Gastroesophageal sphincter (tissue), 4 donors: Measurements from ENCODE around the gene CNBP. TPM values are rescaled to one million over a fixed set of nuclear protein-coding genes. Genes with fewer than 3 reads are reported as not detected.

ENCODE experiments used
- ATAC-seq: fragments of 150-250 bp; one replicate; pipeline ENCODE4 v1.9.1; 2016; ENCODE audit warnings: mild to moderate bottlenecking, moderate library complexity
- H3K27ac ChIP-seq, 4 donors: fragments of 200-600 bp; sonication (generic) in 3 of 4; 1 replicate in 3 of 4; 2 replicates in 1 of 4; pipeline ENCODE4 v1.5.1; 2016 to 2019
- H3K27me3 ChIP-seq: fragments of 200-600 bp; sonication (generic); one replicate; pipeline ENCODE4 v1.5.1; 2019
- H3K36me3 ChIP-seq, 2 donors: fragments of 200-600 bp; sonication (generic); one replicate each; pipeline ENCODE4 v1.5.1; 2019; ENCODE audit warnings: control low read depth in 1 of 2
- H3K4me1 ChIP-seq, 3 donors: fragments of 200-600 bp; sonication (generic); 1 replicate in 2 of 3; 2 replicates in 1 of 3; pipeline ENCODE4 v1.5.1; 2016 to 2019; ENCODE audit warnings: control low read depth in 2 of 3
- H3K4me3 ChIP-seq, 2 donors: fragments of 200-600 bp; sonication (generic); one replicate each; pipeline ENCODE4 v1.5.1; 2019; ENCODE audit warnings: mild to moderate bottlenecking in 1 of 2, moderate library complexity in 1 of 2
- H3K9me3 ChIP-seq, 3 donors: fragments of 200-600 bp; sonication (generic); one replicate each; pipeline ENCODE4 v1.5.1; 2017 to 2019; ENCODE audit warnings: control low read depth in 2 of 3
- EP300 ChIP-seq: sonication (generic); formaldehyde crosslinking; IDR thresholded peaks from one replicate; pipeline ENCODE4 v1.6.1; 2017; ENCODE audit warnings: antibody characterized with exemption, mild to moderate bottlenecking
- POLR2A ChIP-seq, 2 donors: fragments of 450-650 bp; IDR thresholded peaks; one replicate each; pipeline ENCODE4 v1.6.1; 2017; ENCODE audit warnings: antibody characterized with exemption in 2 of 2, mild to moderate bottlenecking in 2 of 2, moderate library complexity in 1 of 2
- POLR2AphosphoS5 ChIP-seq: sonication (generic); formaldehyde crosslinking; IDR thresholded peaks from one replicate; pipeline ENCODE4 v1.6.1; 2017; ENCODE audit warnings: antibody characterized with exemption
- WGBS, 2 donors: methylation state at CpG; one replicate each; pipeline ENCODE4 v1.1.5; 2018; ENCODE audit warnings: low coverage in 1 of 2; 5-methylcytosine and 5-hydroxymethylcytosine counted together
- total RNA-seq, 4 donors: library from RNA; depleted of rRNA; stranded (reverse); fragments of >200 nt; gene quantifications; one replicate each; pipeline ENCODE4 v1.1.0, GENCODE V29; 2016
- TF ChIP-seq, protein P1 (sequence below), 4 experiments: fragments of 200-600 bp in 2 of 4; fragments of 450-650 bp in 2 of 4; sonication (generic) in 1 of 4; IDR thresholded peaks; one replicate each; pipeline ENCODE4 v1.5.1; 2017 to 2019; ENCODE audit warnings: antibody characterized with exemption in 4 of 4, mild to moderate bottlenecking in 2 of 4, moderate library complexity in 2 of 4

CNBP gene
- total RNA-seq, 4 donors from 2014 or later = 420 to 667 (median 590) TPM

DNA sequence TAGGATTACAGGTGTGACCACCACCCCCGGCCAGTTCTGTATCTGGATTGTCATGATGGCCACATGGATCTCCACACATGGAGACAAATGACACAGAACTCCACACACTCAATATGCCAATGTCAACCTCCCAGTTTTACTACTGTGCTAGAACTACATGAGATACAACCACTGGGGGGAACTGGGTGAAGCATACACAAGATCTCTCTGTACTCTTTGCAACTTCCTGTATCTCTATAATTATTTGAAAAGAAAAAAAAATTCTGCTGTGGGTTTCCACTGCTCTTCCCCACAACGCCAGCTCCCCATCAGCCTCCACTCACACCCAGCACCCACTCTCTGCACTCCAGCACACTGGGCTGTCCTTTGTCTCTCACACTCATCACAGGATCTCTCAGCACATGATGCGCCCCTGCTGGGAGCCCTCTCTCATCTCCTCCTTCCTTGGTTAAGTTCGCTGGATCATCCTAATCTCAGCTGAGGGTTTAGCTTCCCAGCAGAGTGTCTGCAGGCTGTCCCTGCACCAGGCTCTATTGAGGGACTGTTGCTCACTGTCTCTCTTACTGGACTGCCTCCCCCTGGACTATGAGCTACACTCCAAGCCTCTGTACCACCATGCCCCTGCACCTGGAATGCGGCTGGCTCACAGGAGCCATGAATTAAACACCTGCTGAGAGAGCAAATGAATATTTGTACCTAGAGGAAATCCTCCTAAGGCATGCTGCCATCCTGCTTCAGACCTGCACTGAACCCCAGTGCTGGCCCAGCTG is 51.4 kb downstream of the CNBP start:
- Histone ChIP-seq H3K9me3 (no peaks in the 10 kb centered on the region), H3K27ac (no peak overlapping the region), H3K36me3 (peaks cover 0 to 100% of the 10 kb centered on the region in 2 donors), H3K4me3 (no peak overlapping the region), H3K4me1 (no peaks in the 10 kb centered on the region), H3K27me3 (no peaks in the 10 kb centered on the region)
- WGBS, 2 donors = 75 to 84% methylated on average over 2 to 5 of the region's 5 CpGs
- no peak for TF ChIP-seq POLR2AphosphoS5
- TF ChIP-seq, protein P1, sequence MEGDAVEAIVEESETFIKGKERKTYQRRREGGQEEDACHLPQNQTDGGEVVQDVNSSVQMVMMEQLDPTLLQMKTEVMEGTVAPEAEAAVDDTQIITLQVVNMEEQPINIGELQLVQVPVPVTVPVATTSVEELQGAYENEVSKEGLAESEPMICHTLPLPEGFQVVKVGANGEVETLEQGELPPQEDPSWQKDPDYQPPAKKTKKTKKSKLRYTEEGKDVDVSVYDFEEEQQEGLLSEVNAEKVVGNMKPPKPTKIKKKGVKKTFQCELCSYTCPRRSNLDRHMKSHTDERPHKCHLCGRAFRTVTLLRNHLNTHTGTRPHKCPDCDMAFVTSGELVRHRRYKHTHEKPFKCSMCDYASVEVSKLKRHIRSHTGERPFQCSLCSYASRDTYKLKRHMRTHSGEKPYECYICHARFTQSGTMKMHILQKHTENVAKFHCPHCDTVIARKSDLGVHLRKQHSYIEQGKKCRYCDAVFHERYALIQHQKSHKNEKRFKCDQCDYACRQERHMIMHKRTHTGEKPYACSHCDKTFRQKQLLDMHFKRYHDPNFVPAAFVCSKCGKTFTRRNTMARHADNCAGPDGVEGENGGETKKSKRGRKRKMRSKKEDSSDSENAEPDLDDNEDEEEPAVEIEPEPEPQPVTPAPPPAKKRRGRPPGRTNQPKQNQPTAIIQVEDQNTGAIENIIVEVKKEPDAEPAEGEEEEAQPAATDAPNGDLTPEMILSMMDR (IDR thresholded peaks at IDR 0.05) = no peak
- no peak for TF ChIP-seq EP300
- TF ChIP-seq POLR2A (IDR thresholded peaks at IDR 0.05) = no peak
- no peak for ATAC-seq

DNA sequence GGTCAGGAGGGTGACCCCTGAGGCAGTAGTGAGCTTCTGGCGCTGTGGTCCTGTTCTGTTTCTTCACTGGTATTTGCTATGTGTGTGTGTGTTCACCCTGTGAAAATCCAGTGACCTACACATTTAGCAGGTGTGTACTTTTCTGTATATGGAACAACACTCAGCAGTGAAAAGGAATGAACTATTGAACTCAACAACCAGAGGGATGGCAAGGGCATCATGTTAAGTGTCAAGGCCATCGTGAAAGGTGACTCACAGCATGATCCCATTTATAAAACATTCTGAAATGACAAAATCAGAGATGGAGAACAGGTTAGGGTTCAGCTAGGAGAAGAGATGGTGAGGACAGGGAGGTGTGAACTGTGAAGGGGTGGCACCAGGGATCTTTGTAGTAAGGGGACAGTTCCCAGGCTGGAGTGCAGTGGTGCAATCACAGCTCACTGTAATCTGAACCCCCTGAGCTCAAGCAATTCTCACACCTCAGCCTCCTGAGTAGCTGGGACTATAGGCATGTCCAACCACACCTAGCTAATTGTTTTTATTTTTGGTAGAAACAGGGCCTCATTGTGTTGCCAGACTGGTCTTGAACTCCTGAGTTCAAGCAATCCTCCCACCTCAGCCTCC is 52.1 kb downstream of the CNBP start:
- Histone ChIP-seq H3K9me3 (no peaks in the 10 kb centered on the region), H3K4me3 (no peak overlapping the region), H3K27ac (no peak overlapping the region), H3K4me1 (no peaks in the 10 kb centered on the region), H3K27me3 (no peaks in the 10 kb centered on the region), H3K36me3 (peaks cover 0 to 100% of the 10 kb centered on the region in 2 donors)
- 96% methylated on average over 2 of the region's 2 CpGs; no CpG with 5 or more reads in 1 of the 2 donors for WGBS, 2 donors
- no peak for ATAC-seq
- TF ChIP-seq POLR2AphosphoS5 (no peak), EP300 (no peak), POLR2A (IDR thresholded peaks at IDR 0.05) (no peak)
- TF ChIP-seq, protein P1 (IDR thresholded peaks at IDR 0.05) = no peak

DNA sequence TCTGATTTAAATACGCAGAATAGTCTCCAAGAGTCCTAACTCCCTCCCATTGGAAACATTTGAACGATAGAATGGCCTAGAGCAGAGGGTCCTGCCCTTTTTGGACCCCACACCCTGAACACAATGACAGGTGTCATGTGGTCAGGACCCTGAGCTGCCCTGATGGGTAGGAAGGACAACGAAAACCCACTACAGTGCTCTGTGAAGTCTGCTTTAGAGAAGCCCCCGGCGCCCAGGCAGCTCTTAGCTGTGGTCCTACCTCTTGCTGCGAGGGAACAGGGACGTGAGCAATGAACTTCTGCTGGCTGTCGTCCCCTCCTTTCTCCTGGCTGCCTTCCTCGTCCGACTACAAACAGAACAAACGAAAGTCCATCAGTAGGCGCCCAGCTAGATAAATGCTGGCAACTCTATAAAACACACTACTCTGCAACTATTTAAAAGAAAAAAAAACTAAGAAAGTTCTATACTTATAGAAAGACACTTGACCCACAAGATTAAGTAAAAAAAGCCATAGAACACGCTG is 53.3 kb downstream of the CNBP start:
- no peak for ATAC-seq
- no peaks in the 10 kb centered on the region for H3K4me1 ChIP-seq
- no peak overlapping the region for H3K27ac ChIP-seq
- H3K27me3 ChIP-seq = no peaks in the 10 kb centered on the region
- no peak overlapping the region for H3K4me3 ChIP-seq
- 81 to 90% methylated on average over 2 to 10 of the region's 13 CpGs for WGBS, 2 donors
- no peaks in the 10 kb centered on the region for H3K9me3 ChIP-seq
- H3K36me3 ChIP-seq = peaks cover 0 to 97% of the 10 kb centered on the region in 2 donors
- TF ChIP-seq, protein P1 (IDR thresholded peaks at IDR 0.05) = no peak
- TF ChIP-seq POLR2AphosphoS5 (no peak), EP300 (no peak), POLR2A (IDR thresholded peaks at IDR 0.05) (no peak)

DNA sequence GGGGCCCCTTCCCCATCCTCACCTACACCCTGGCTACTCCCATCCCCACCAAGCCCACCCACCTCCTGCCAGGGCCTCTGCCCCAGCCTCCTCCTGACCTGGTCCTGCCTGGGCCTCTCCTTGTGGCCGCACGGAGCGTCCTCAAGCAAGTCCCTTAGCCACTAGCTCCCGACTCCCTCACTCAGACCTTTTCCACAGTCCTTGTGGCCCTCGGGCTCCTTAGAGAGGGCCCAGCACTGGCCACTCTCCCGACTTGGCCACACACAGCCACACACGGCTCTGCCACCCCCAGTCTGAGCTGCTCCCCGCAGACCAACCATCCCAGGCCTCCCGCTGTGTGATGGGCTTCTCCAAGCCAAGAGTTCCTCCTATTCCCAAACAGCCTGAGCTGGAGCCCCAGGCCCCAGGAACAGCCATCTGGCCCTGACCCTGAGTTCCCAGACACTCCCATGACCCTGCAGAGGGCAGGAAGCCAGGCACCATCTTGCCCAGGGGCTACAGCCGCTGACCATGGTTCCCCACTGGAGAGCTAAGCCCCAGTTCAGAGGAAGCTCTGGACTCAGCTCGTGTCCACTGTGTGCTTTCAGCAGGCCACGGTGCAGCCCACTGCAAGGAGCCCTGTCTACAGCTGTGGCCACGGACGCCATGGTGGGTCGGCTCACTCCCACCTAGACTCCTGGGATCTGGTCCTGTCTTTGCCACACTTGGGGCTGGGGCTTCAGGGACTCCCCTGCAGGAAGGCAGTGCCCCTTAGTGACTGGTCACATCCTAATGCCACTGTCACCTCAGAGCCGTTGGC is 55.1 kb downstream of the CNBP start:
- no peak for ATAC-seq
- Histone ChIP-seq H3K27ac (no peak overlapping the region), H3K36me3 (peaks cover 0 to 79% of the 10 kb centered on the region in 2 donors), H3K9me3 (no peaks in the 10 kb centered on the region), H3K4me3 (no peak overlapping the region), H3K27me3 (no peaks in the 10 kb centered on the region), H3K4me1 (no peaks in the 10 kb centered on the region)
- 97 to 100% methylated on average over 3 to 6 of the region's 16 CpGs for WGBS, 2 donors
- TF ChIP-seq POLR2A (IDR thresholded peaks at IDR 0.05) = no peak
- TF ChIP-seq, protein P1 (IDR thresholded peaks at IDR 0.05) = no peak
- no peak for TF ChIP-seq EP300
- no peak for TF ChIP-seq POLR2AphosphoS5
